ENCODE data around the gene CRADD. TPM values are rescaled to one million over a fixed set of nuclear protein-coding genes. Genes with fewer than 3 reads are reported as not detected.
A peak's percentile ranks its signal among the peaks of the same experiment; 100 is the strongest.

CRADD gene
- total and polyA plus RNA-seq, 10 of the 15 experiments (the other 5 are each of a cell fraction or from before 2014, with no cell fraction given) = 7.6 to 15.5 (median 11.7) TPM

GRCh38 chr12:93847517-93848474 is 170.6 kb downstream of the CRADD start (continued):
- TF ChIP-seq CTCF (IDR thresholded peaks at IDR 0.05 in 2 of 3, conservative IDR thresholded peaks at IDR 0.05 in 1 of 3; ENCODE audit: control insufficient read depth in 2 of 3, extremely low read depth in 1 of 3, insufficient read depth in 1 of 3, low read depth in 3 of 3, low read length in 3 of 3) = no peak
- TF ChIP-seq EP300 (IDR thresholded peaks at IDR 0.05; ENCODE audit: borderline replicate concordance in 1 of 2, control insufficient read depth in 1 of 2, low read depth in 2 of 2, low read length in 2 of 2) = peak; percentile 98
- peak; percentile 40; the same call in 1 of the 2 replicates for TF ChIP-seq TCF12 (IDR thresholded peaks at IDR 0.05; ENCODE audit: low read depth, low read length)
- no peak for TF ChIP-seq ZNF687 (IDR thresholded peaks at IDR 0.05)
- TF ChIP-seq IRF5 (IDR thresholded peaks at IDR 0.05; ENCODE audit: borderline replicate concordance) = no peak
- peak; percentile 71; the same call in 1 of the 2 replicates for TF ChIP-seq TCF3 (IDR thresholded peaks at IDR 0.05; ENCODE audit: borderline replicate concordance, insufficient read depth, low read depth, low read length)
- TF ChIP-seq SMARCA5 (IDR thresholded peaks at IDR 0.05) = no peak
- peak; percentile 82 for TF ChIP-seq SKIL (IDR thresholded peaks at IDR 0.05; ENCODE audit: low read depth, poor library complexity, severe bottlenecking)
- TF ChIP-seq NR2F1 (conservative IDR thresholded peaks at IDR 0.05) = peak; percentile 82
- no peak for TF ChIP-seq RELA (IDR thresholded peaks at IDR 0.05; ENCODE audit: borderline replicate concordance, partially characterized antibody)
- TF ChIP-seq KDM1A (IDR thresholded peaks at IDR 0.05; ENCODE audit: borderline replicate concordance) = no peak
- peak; percentile 88; the same call in 1 of the 2 replicates for TF ChIP-seq MTA3 (IDR thresholded peaks at IDR 0.05; ENCODE audit: borderline replicate concordance, low read length)
- no peak for TF ChIP-seq HSF1 (IDR thresholded peaks at IDR 0.05; ENCODE audit: low read depth, low read length)
- no peak for TF ChIP-seq NR2C2 (IDR thresholded peaks at IDR 0.05; ENCODE audit: borderline replicate concordance, control insufficient read depth, insufficient read length, low read depth)
- TF ChIP-seq RBBP5 (conservative IDR thresholded peaks at IDR 0.05) = 0 out of 2 replicates have a peak, but pooled peaks have one; percentile 65
- peak in 1 of 2 experiments; percentile 23; a peak in 1 of 4 replicates for TF ChIP-seq CEBPB (IDR thresholded peaks at IDR 0.05; ENCODE audit: borderline replicate concordance in 1 of 2, low read depth in 2 of 2, low read length in 2 of 2)

All from GM12878 (cell line).